HCT116 (cell line): ENCODE results near the gene C1orf52. TPM values are rescaled to one million over a fixed set of nuclear protein-coding genes. Genes with fewer than 3 reads are reported as not detected.

ENCODE experiments used
- ATAC-seq: fragments of 200-7000 bp; cut with Tn5 transposase; 2 replicates; pipeline ENCODE4 v1.9.1; 2020; ENCODE audit warnings: mild to moderate bottlenecking, moderate library complexity
- BruUV-seq: library from RNA; stranded (reverse); fragments of 400-500 nt; replicated peaks from 2 replicates; lab custom pipeline; 2021; lab: Mats Ljungman, UMichigan
- CTCF ChIA-PET: fragments of 300-600 bp; sonication (Branson Sonifier 250); formaldehyde crosslinking; loops from one replicate; lab custom pipeline; 2021; ENCODE audit warnings: antibody characterized with exemption; lab: Charles Lee
- POLR2A ChIA-PET: fragments of 300-600, 350-600 bp; sonication (Branson Sonifier 250); formaldehyde crosslinking; loops from one replicate; lab custom pipeline; 2021; ENCODE audit warnings: antibody characterized with exemption; lab: Charles Lee
- RAD21 ChIA-PET, 2 experiments: fragments of 300-600 bp; sonication (Branson Sonifier 250); formaldehyde crosslinking; loops; one replicate each; lab custom pipeline; 2023; ENCODE audit warnings: low total read pairs in 2 of 2; ENCODE audit not compliant: uncharacterized antibody in 2 of 2, unreplicated experiment in 2 of 2, low non-redundant PET in 1 of 2; lab: Charles Lee
- DNase-seq: peaks from one replicate; pipeline ENCODE4 v3.0.0-alpha.2; 2010; ENCODE audit warnings: low read depth, low spot score
- H2AFZ ChIP-seq: fragments of 200-600 bp; shearing (Covaris generic), sonication (generic); 2 replicates; pipeline ENCODE4 v1.6.1; 2017; ENCODE audit warnings: low read depth, mixed run types, mixed read lengths, antibody characterized with exemption, low read length; ENCODE audit not compliant: poor library complexity, severe bottlenecking
- H3K27ac ChIP-seq: 2 replicates; pipeline ENCODE4 v1.5.1; 2012; ENCODE audit warnings: low read depth, low read length
- H3K27me3 ChIP-seq: fragments of 200-600 bp; sonication (generic); 2 replicates; pipeline ENCODE4 v1.6.1; 2016; ENCODE audit warnings: mixed run types, low read length, mixed read lengths; ENCODE audit not compliant: insufficient read depth
- H3K36me3 ChIP-seq, 2 experiments: fragments of 200-500 bp in 1 of 2; fragments of 200-600 bp in 1 of 2; sonication (Bioruptor generic) in 1 of 2; sonication (generic) in 1 of 2; 2 replicates each; pipeline versions ENCODE4 v1.5.1 to v1.6.1; 2014 to 2016; ENCODE audit warnings: low read length in 2 of 2, inconsistent platforms in 1 of 2, mixed read lengths in 1 of 2, mixed run types in 1 of 2; ENCODE audit not compliant: insufficient read depth in 2 of 2, control insufficient read depth in 1 of 2
- H3K4me1 ChIP-seq, 2 experiments: fragments of 200-600 bp in 1 of 2; sonication (generic) in 1 of 2; 2 replicates each; pipeline versions ENCODE4 v1.5.1 to v1.6.1; 2012 to 2017; ENCODE audit warnings: low read length in 2 of 2, inconsistent platforms in 1 of 2, mild to moderate bottlenecking in 1 of 2, mixed read lengths in 1 of 2, mixed run types in 1 of 2, moderate library complexity in 1 of 2; ENCODE audit not compliant: insufficient read depth in 2 of 2, control insufficient read depth in 1 of 2
- H3K4me2 ChIP-seq: fragments of 200-600 bp; sonication (generic); 2 replicates; pipeline ENCODE4 v1.6.1; 2017; ENCODE audit warnings: mixed run types, low read length, mixed read lengths
- H3K4me3 ChIP-seq, 2 experiments: fragments of 200-600 bp in 1 of 2; sonication (generic) in 1 of 2; replicated peaks in 1 of 2; 2 replicates each; pipeline ENCODE4 v1.5.1; 2011 to 2016; ENCODE audit warnings: low read length in 2 of 2, control low read depth in 1 of 2, low read depth in 1 of 2, mild to moderate bottlenecking in 1 of 2, mixed read lengths in 1 of 2, mixed run types in 1 of 2
- H3K79me2 ChIP-seq: fragments of 200-600 bp; sonication (generic); 2 replicates; pipeline ENCODE4 v1.6.1; 2017; ENCODE audit warnings: mild to moderate bottlenecking, mixed run types, low read length, moderate library complexity, mixed read lengths; ENCODE audit not compliant: insufficient read depth
- H3K9ac ChIP-seq: fragments of 200-600 bp; sonication (generic); 2 replicates; pipeline ENCODE4 v1.6.1; 2016; ENCODE audit warnings: low read length, mixed read lengths
- H3K9me2 ChIP-seq: fragments of 200-600 bp; sonication (generic), shearing (Covaris generic); 2 replicates; pipeline ENCODE4 v1.6.1; 2017; ENCODE audit warnings: mixed run types, mild to moderate bottlenecking, moderate library complexity; ENCODE audit not compliant: insufficient read depth
- H3K9me3 ChIP-seq, 2 experiments: fragments of 200-500 bp in 1 of 2; fragments of 200-600 bp in 1 of 2; sonication (Bioruptor generic) in 1 of 2; sonication (generic) in 1 of 2; 2 replicates each; pipeline ENCODE4 v1.6.1; 2014 to 2017; ENCODE audit warnings: low read length in 2 of 2, mixed read lengths in 2 of 2, inconsistent platforms in 1 of 2, low read depth in 1 of 2, mild to moderate bottlenecking in 1 of 2, mixed run types in 1 of 2, moderate library complexity in 1 of 2; ENCODE audit not compliant: control insufficient read depth in 1 of 2, insufficient read depth in 1 of 2
- H4K20me1 ChIP-seq: fragments of 200-600 bp; sonication (generic), shearing (Covaris generic); 2 replicates; pipeline ENCODE4 v1.6.1; 2017; ENCODE audit warnings: mixed run types, mild to moderate bottlenecking, moderate library complexity; ENCODE audit not compliant: insufficient read depth
- CBX3 ChIP-seq: IDR thresholded peaks from 2 replicates; pipeline ENCODE4 v1.6.1; 2012; ENCODE audit warnings: low read depth
- CTCF ChIP-seq, 3 experiments: fragments of 200-600 bp in 1 of 3; sonication (generic) in 1 of 3; IDR thresholded peaks in 2 of 3; conservative IDR thresholded peaks in 1 of 3; 2 replicates each; pipeline ENCODE4 v1.5.1; 2012 to 2017; ENCODE audit warnings: low read depth in 2 of 3, low read length in 2 of 3, antibody characterized with exemption in 1 of 3, borderline replicate concordance in 1 of 3, control low read depth in 1 of 3, mild to moderate bottlenecking in 1 of 3, mixed read lengths in 1 of 3, mixed run types in 1 of 3, moderate library complexity in 1 of 3; ENCODE audit not compliant: insufficient read depth in 1 of 3
- EGR1 ChIP-seq: IDR thresholded peaks from 2 replicates; pipeline ENCODE4 v1.6.1; 2012; ENCODE audit warnings: low read depth
- RAD21 ChIP-seq: IDR thresholded peaks from 2 replicates; pipeline ENCODE4 v1.6.1; 2012; ENCODE audit warnings: low read depth, mild to moderate bottlenecking
- YY1 ChIP-seq: IDR thresholded peaks from 2 replicates; pipeline ENCODE4 v1.6.1; 2011; ENCODE audit warnings: low read length, low read depth, moderate library complexity, mild to moderate bottlenecking; ENCODE audit not compliant: insufficient replicate concordance; ENCODE audit errors: extremely low read depth
- intact Hi-C: fragments of 100-400 bp; cut with micrococcal nuclease; formaldehyde crosslinking; loops from 2 replicates; pipeline ENCODE4 v1.10.0; 2022
- total RNA-seq: library from RNA; stranded (reverse); gene quantifications from one replicate; pipeline ENCODE4 v1.2.1, GENCODE V29; 2021; ENCODE audit not compliant: unreplicated experiment

The C1orf52 gene
- total RNA-seq, 1 experiment from 2014 or later = 23.3 TPM

GRCh38 chr1:85307987-85308832, 48.7 kb upstream of the C1orf52 start:
- peaks cover 3 to 15% of the 10 kb centered on the region in 2 experiments; a peak in 2 of 4 replicates for H3K4me1 ChIP-seq
- H3K9me3 ChIP-seq = no peaks in the 10 kb centered on the region
- no peak overlapping the region for H3K9ac ChIP-seq
- intact Hi-C loops = loop anchor here (1.0 to 10.0 kb wide), 8 partner anchors 37 to 710 kb away; partner anchors contain the start of genes CCN1 and ZNHIT6
- H3K79me2 ChIP-seq = no peaks in the 10 kb centered on the region
- TF ChIP-seq CBX3 (0 out of 2 replicates have a peak, but pooled peaks have one; percentile 16), CTCF (IDR thresholded peaks at IDR 0.05 in 2 of 3, conservative IDR thresholded peaks at IDR 0.05 in 1 of 3; ENCODE audit: borderline replicate concordance in 1 of 3, insufficient read depth in 1 of 3, low read depth in 2 of 3, low read length in 2 of 3) (peak; percentile 98 to 100 (median 99)), EGR1 (no peak), YY1 (peak; percentile 65), RAD21 (peak; percentile 100)
- no peaks in the 10 kb centered on the region for H3K36me3 ChIP-seq
- H3K4me2 ChIP-seq = peak overlapping the region; percentile 37
- no peaks in the 10 kb centered on the region for H3K9me2 ChIP-seq
- ChIA-PET RAD21 (interaction anchor here (0.7 to 1.4 kb wide), 4 partner anchors 195 to 384 kb away, joined by 3 to 4 read pairs (median 4); no protein-coding TSS in a partner anchor), CTCF (interaction anchor here (0.6 to 2.3 kb wide), 22 partner anchors 10 to 400 kb away, joined by 3 to 24 read pairs (median 5); partner anchors contain the start of genes BCL10, CCN1 and ZNHIT6), POLR2A (interaction anchor here (1.2 to 2.8 kb wide), 2 partner anchors 273 to 276 kb away, joined by 3 to 10 read pairs; partner anchors contain the start of gene CCN1)
- H3K4me3 ChIP-seq = no peak overlapping the region
- H4K20me1 ChIP-seq = no peaks in the 10 kb centered on the region
- peak overlapping the region; percentile 88 for H2AFZ ChIP-seq
- ATAC-seq (peak; percentile 99), DNase-seq (peak; percentile 78)
- H3K27me3 ChIP-seq = no peaks in the 10 kb centered on the region
- no peak overlapping the region for H3K27ac ChIP-seq
- no TSS peak for BruUV-seq
